Thyroid gland (tissue), 4 donors: Measurements from ENCODE around the gene SFRP5. TPM values are rescaled to one million over a fixed set of nuclear protein-coding genes. Genes with fewer than 3 reads are reported as not detected.
A peak's percentile ranks its signal among the peaks of the same experiment; 100 is the strongest.

Experiments
- DNase-seq, 2 donors: peaks; one replicate each; pipeline ENCODE4 v3.0.0-alpha.2; 2019
- H3K27ac ChIP-seq, 3 donors: fragments of 200-600 bp; sonication (generic); 1 replicate in 2 of 3; 2 replicates in 1 of 3; pipeline ENCODE4 v1.5.1; 2016 to 2019; ENCODE audit warnings: mild to moderate bottlenecking in 1 of 3, moderate library complexity in 1 of 3
- H3K27me3 ChIP-seq: fragments of 200-600 bp; sonication (generic); one replicate; pipeline ENCODE4 v1.5.1; 2019
- H3K36me3 ChIP-seq, 2 donors: fragments of 200-600 bp; sonication (generic); one replicate each; pipeline ENCODE4 v1.5.1; 2016 to 2019
- H3K4me1 ChIP-seq, 2 donors: fragments of 200-600 bp; sonication (generic); one replicate each; pipeline ENCODE4 v1.5.1; 2017 to 2019
- H3K4me3 ChIP-seq, 3 donors: fragments of 200-600 bp; sonication (generic); replicated peaks in 1 of 3; 1 replicate in 2 of 3; 2 replicates in 1 of 3; pipeline ENCODE4 v1.5.1; 2016; ENCODE audit warnings: mild to moderate bottlenecking in 1 of 3
- H3K9me3 ChIP-seq: fragments of 200-600 bp; sonication (generic); one replicate; pipeline ENCODE4 v1.5.1; 2017
- POLR2A ChIP-seq, 2 donors: fragments of 450-650 bp; IDR thresholded peaks; one replicate each; pipeline ENCODE4 v1.6.1; 2017; ENCODE audit warnings: antibody characterized with exemption in 2 of 2, mild to moderate bottlenecking in 2 of 2, moderate library complexity in 1 of 2
- WGBS, 2 donors: methylation state at CpG; one replicate each; pipeline ENCODE4 v1.1.5; 2017; 5-methylcytosine and 5-hydroxymethylcytosine counted together
- intact Hi-C: fragments of 100-400 bp; cut with DNase I; formaldehyde crosslinking; loops from one replicate; pipeline ENCODE4 v1.15.1; 2023
- total RNA-seq, 4 donors: library from RNA; depleted of rRNA; stranded (reverse); fragments of >200 nt; gene quantifications; one replicate each; pipeline ENCODE4 v1.2.3, GENCODE V29; 2016
- TF ChIP-seq, protein P1 (sequence below), 6 experiments: fragments of 200-600 bp in 3 of 6; fragments of 450-650 bp in 3 of 6; sonication (generic) in 3 of 6; IDR thresholded peaks; one replicate each; pipeline ENCODE4 v1.5.1; 2016 to 2019; ENCODE audit warnings: antibody characterized with exemption in 6 of 6, mild to moderate bottlenecking in 2 of 6, inconsistent platforms in 1 of 6, moderate library complexity in 1 of 6

Gene SFRP5
- total RNA-seq, 4 donors from 2014 or later = 0.22 to 0.40 TPM; not detected in 2

- H3K36me3 ChIP-seq = no peaks in the 10 kb centered on the region
- H3K9me3 ChIP-seq = no peaks in the 10 kb centered on the region
- peak; percentile 82 to 87 for DNase-seq
- H3K4me1 ChIP-seq = peaks cover 15 to 37% of the 10 kb centered on the region in 2 donors
- H3K4me3 ChIP-seq = no peak overlapping the region
- intact Hi-C loops = no loop called here
- H3K27me3 ChIP-seq = no peaks in the 10 kb centered on the region
- no peak for TF ChIP-seq POLR2A (IDR thresholded peaks at IDR 0.05)
- TF ChIP-seq, protein P1, sequence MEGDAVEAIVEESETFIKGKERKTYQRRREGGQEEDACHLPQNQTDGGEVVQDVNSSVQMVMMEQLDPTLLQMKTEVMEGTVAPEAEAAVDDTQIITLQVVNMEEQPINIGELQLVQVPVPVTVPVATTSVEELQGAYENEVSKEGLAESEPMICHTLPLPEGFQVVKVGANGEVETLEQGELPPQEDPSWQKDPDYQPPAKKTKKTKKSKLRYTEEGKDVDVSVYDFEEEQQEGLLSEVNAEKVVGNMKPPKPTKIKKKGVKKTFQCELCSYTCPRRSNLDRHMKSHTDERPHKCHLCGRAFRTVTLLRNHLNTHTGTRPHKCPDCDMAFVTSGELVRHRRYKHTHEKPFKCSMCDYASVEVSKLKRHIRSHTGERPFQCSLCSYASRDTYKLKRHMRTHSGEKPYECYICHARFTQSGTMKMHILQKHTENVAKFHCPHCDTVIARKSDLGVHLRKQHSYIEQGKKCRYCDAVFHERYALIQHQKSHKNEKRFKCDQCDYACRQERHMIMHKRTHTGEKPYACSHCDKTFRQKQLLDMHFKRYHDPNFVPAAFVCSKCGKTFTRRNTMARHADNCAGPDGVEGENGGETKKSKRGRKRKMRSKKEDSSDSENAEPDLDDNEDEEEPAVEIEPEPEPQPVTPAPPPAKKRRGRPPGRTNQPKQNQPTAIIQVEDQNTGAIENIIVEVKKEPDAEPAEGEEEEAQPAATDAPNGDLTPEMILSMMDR (IDR thresholded peaks at IDR 0.05) = no peak
- 68 to 69% methylated on average over 5 to 11 of the region's 11 CpGs for WGBS, 2 donors
- H3K27ac ChIP-seq = no peak overlapping the region
Measured at GRCh38 chr10:97778452-97779302, 6.9 kb upstream of the SFRP5 start.

DNA sequence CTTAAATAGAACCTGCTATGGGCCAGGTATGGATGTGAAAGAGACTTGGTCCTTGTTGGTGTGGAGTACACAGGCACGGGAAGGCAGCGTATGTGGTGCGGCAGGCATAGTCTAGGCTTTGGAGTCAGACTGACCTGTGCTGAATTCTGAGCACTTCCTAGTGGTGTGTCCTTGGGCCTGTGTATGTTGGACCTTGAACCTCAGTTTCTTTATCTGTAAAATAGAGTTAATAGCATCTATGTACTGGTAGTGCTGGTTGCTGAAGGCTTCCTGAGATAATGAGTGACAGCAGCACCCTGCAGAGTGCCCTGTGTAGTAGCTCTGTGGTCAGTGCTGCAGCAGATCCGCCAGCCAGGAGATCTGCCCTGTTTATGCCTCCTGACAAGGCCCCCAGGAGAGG, 5.3 kb upstream of the SFRP5 start:
- WGBS, 2 donors = 95 to 98% methylated on average over 4 of the region's 4 CpGs
- intact Hi-C loops = no loop called here
- no peaks in the 10 kb centered on the region for H3K9me3 ChIP-seq
- TF ChIP-seq, protein P1 (IDR thresholded peaks at IDR 0.05) = no peak
- no peak for TF ChIP-seq POLR2A (IDR thresholded peaks at IDR 0.05)
- no peaks in the 10 kb centered on the region for H3K36me3 ChIP-seq
- no peaks in the 10 kb centered on the region for H3K27me3 ChIP-seq
- peaks cover 15 to 26% of the 10 kb centered on the region in 2 donors for H3K4me1 ChIP-seq
- no peak overlapping the region for H3K4me3 ChIP-seq
- H3K27ac ChIP-seq = no peak overlapping the region
- no peak for DNase-seq

DNA sequence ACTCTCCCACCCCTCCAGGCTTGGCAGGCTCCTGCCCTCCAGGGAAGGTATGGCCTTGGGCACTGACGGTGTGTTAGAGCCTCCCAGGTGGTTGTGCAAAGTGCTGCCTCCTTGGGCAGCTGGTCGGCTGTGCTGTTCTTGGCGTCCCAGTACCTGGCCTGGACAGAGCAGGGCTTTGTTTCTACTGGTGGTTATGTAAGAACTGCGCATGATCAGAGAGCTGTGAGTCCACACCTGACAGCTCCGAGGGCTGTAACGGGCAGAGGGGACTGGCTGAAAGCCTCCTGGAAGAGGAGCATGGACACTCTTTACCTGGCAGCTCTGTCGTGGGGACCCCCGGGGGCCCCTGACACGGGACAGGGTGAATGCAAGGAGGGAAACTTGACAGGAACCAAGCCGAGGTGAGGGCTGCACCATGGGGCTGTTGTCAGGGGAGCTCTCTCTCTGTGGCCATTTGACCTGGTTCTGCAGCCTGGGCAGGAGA, 3.1 kb upstream of the SFRP5 start:
- Histone ChIP-seq H3K36me3 (no peaks in the 10 kb centered on the region), H3K4me1 (peaks cover 0 to 15% of the 10 kb centered on the region in 2 donors), H3K4me3 (no peak overlapping the region), H3K9me3 (no peaks in the 10 kb centered on the region), H3K27me3 (peaks cover 7% of the 10 kb centered on the region), H3K27ac (no peak overlapping the region)
- intact Hi-C loops = no loop called here
- DNase-seq = peak; percentile 43 to 54
- TF ChIP-seq, protein P1 (IDR thresholded peaks at IDR 0.05) = no peak
- TF ChIP-seq POLR2A (IDR thresholded peaks at IDR 0.05) = no peak
- 52 to 55% methylated on average over 6 to 10 of the region's 10 CpGs for WGBS, 2 donors

GRCh38 chr10:97773096-97773495, 1.3 kb upstream of the SFRP5 start:
- no peak for DNase-seq
- Histone ChIP-seq H3K27ac (no peak overlapping the region), H3K9me3 (no peaks in the 10 kb centered on the region), H3K36me3 (no peaks in the 10 kb centered on the region), H3K4me3 (no peak overlapping the region), H3K4me1 (peaks cover 0 to 8% of the 10 kb centered on the region in 2 donors), H3K27me3 (peaks cover 7% of the 10 kb centered on the region)
- intact Hi-C loops = no loop called here
- WGBS, 2 donors = 40% methylated on average over 1 of the region's 1 CpG; no CpG with 5 or more reads in 1 of the 2 donors
- no peak for TF ChIP-seq POLR2A (IDR thresholded peaks at IDR 0.05)
- TF ChIP-seq, protein P1 (IDR thresholded peaks at IDR 0.05) = no peak
